PC-9 (cell line): ENCODE results near the gene ZNF599. TPM values are rescaled to one million over a fixed set of nuclear protein-coding genes. Genes with fewer than 3 reads are reported as not detected.

Experiments used
- BruUV-seq: library from RNA; stranded (reverse); fragments of 400-500 nt; replicated peaks from 2 replicates; lab custom pipeline; 2021; lab: Mats Ljungman, UMichigan
- CTCF ChIA-PET: fragments of 300-600 bp; sonication (Branson Sonifier 250); formaldehyde crosslinking; loops from one replicate; lab custom pipeline; 2022; ENCODE audit warnings: antibody characterized with exemption; lab: Charles Lee
- POLR2A ChIA-PET: fragments of 300-600 bp; sonication (Branson Sonifier 250); formaldehyde crosslinking; loops from one replicate; lab custom pipeline; 2022; ENCODE audit warnings: antibody characterized with exemption; ENCODE audit not compliant: unreplicated experiment; lab: Charles Lee
- DNase-seq, 2 experiments: peaks; one replicate each; pipeline versions ENCODE4 v3.0.0 to v3.0.0-alpha.2; 2015 to 2022; ENCODE audit warnings: mixed read lengths in 1 of 2
- H2AFZ ChIP-seq: fragments of 200-600 bp; sonication (generic); 2 replicates; pipeline ENCODE4 v1.8.1; 2017; ENCODE audit warnings: antibody characterized with exemption
- H3F3A ChIP-seq: fragments of 200-600 bp; sonication (generic); 2 replicates; pipeline ENCODE4 v1.8.1; 2017; ENCODE audit warnings: antibody characterized with exemption, mild to moderate bottlenecking, low read depth; ENCODE audit not compliant: insufficient read depth
- H3K27ac ChIP-seq: fragments of 200-600 bp; sonication (generic); 2 replicates; pipeline ENCODE4 v1.6.1; 2016; ENCODE audit warnings: mixed run types
- H3K27me3 ChIP-seq: fragments of 200-600 bp; sonication (generic); 2 replicates; pipeline ENCODE4 v1.6.1; 2016; ENCODE audit warnings: low read depth, mixed run types; ENCODE audit not compliant: insufficient read depth
- H3K36me3 ChIP-seq: fragments of 200-600 bp; sonication (generic); 2 replicates; pipeline ENCODE4 v1.6.1; 2016; ENCODE audit warnings: low read depth, mixed run types
- H3K4me1 ChIP-seq: fragments of 200-600 bp; sonication (generic); replicated peaks from 2 replicates; pipeline ENCODE4 v1.6.1; 2016; ENCODE audit warnings: mixed run types; ENCODE audit not compliant: insufficient read depth
- H3K4me2 ChIP-seq: fragments of 200-600 bp; sonication (generic); 2 replicates; pipeline ENCODE4 v1.6.1; 2017; ENCODE audit warnings: mixed run types
- H3K4me3 ChIP-seq: fragments of 200-600 bp; sonication (generic); 2 replicates; pipeline ENCODE4 v1.6.1; 2016; ENCODE audit warnings: mixed run types
- H3K79me2 ChIP-seq: fragments of 200-600 bp; sonication (generic); 2 replicates; pipeline ENCODE4 v1.6.1; 2017; ENCODE audit warnings: low read depth, mixed run types
- H3K9me2 ChIP-seq: fragments of 200-600 bp; sonication (generic); 2 replicates; pipeline ENCODE4 v1.8.1; 2017; ENCODE audit warnings: mild to moderate bottlenecking; ENCODE audit not compliant: insufficient read depth
- H3K9me3 ChIP-seq: fragments of 200-600 bp; sonication (generic); 2 replicates; pipeline ENCODE4 v1.8.1; 2016; ENCODE audit warnings: low read depth; ENCODE audit not compliant: insufficient read depth
- H4K20me1 ChIP-seq: fragments of 200-600 bp; sonication (generic); 2 replicates; pipeline ENCODE4 v1.8.1; 2017; ENCODE audit not compliant: insufficient read depth
- CTCF ChIP-seq: fragments of 200-600 bp; sonication (generic); conservative IDR thresholded peaks from 2 replicates; pipeline ENCODE4 v1.6.1; 2017; ENCODE audit warnings: mixed run types, antibody characterized with exemption, mild to moderate bottlenecking, moderate library complexity
- EZH2 ChIP-seq: fragments of 200-600 bp; sonication (generic); IDR thresholded peaks from 2 replicates; pipeline ENCODE4 v1.8.0; 2017; ENCODE audit warnings: antibody characterized with exemption, low read depth
- intact Hi-C: fragments of 100-400 bp; cut with micrococcal nuclease; formaldehyde crosslinking; loops from one replicate; pipeline ENCODE4 v1.10.0; 2022; ENCODE audit not compliant: unreplicated experiment
- total RNA-seq: library from RNA; stranded (reverse); gene quantifications from 2 replicates; pipeline ENCODE4 v1.2.3, GENCODE V29; 2021

Gene ZNF599
- total RNA-seq, 1 experiment from 2014 or later = 9.2 TPM

GRCh38 chr19:34778342-34778741 is 5.3 kb upstream of the ZNF599 start:
- no peak overlapping the region for H3K27ac ChIP-seq
- H4K20me1 ChIP-seq = no peaks in the 10 kb centered on the region
- TF ChIP-seq EZH2 (no peak), CTCF (no peak)
- H3K27me3 ChIP-seq = 0 out of 2 replicates have a peak, but pooled peaks cover 12% of the 10 kb centered on the region
- no peak overlapping the region for H3K4me2 ChIP-seq
- H2AFZ ChIP-seq = no peak overlapping the region
- H3K4me1 ChIP-seq = no peaks in the 10 kb centered on the region
- no TSS peak for BruUV-seq
- H3K79me2 ChIP-seq = no peaks in the 10 kb centered on the region
- no peaks in the 10 kb centered on the region for H3K9me3 ChIP-seq
- POLR2A ChIA-PET = no interaction called here
- no peaks in the 10 kb centered on the region for H3F3A ChIP-seq
- H3K36me3 ChIP-seq = no peaks in the 10 kb centered on the region
- CTCF ChIA-PET = no interaction called here
- DNase-seq = no peak
- H3K4me3 ChIP-seq = no peak overlapping the region
- no peaks in the 10 kb centered on the region for H3K9me2 ChIP-seq
- intact Hi-C loops = no loop called here

GRCh38 chr19:34774857-34775256 is 1.8 kb upstream of the ZNF599 start:
- CTCF ChIA-PET = no interaction called here
- H3K9me3 ChIP-seq = no peaks in the 10 kb centered on the region
- intact Hi-C loops = no loop called here

GRCh38 chr19:34773555-34773864 is 495 bp upstream of the ZNF599 start:
- POLR2A ChIA-PET = no interaction called here
- no TSS peak for BruUV-seq
- peak overlapping the region; percentile 98 for H2AFZ ChIP-seq
- H3K36me3 ChIP-seq = 0 out of 2 replicates have a peak, but pooled peaks cover 6% of the 10 kb centered on the region
- intact Hi-C loops = loop anchor here (1.0 kb wide), 1 partner anchor 39 kb away; the partner anchor contains the start of gene ZNF181
- no peak for DNase-seq
- H4K20me1 ChIP-seq = no peaks in the 10 kb centered on the region
- no peak for TF ChIP-seq CTCF
- TF ChIP-seq EZH2 = no peak
- H3F3A ChIP-seq = no peaks in the 10 kb centered on the region
- H3K9me3 ChIP-seq = no peaks in the 10 kb centered on the region
- peak overlapping the region; percentile 77 for H3K4me2 ChIP-seq
- H3K27me3 ChIP-seq = no peaks in the 10 kb centered on the region
- no peaks in the 10 kb centered on the region for H3K4me1 ChIP-seq
- peak overlapping the region; percentile 75; the same call in 1 of the 2 replicates for H3K4me3 ChIP-seq
- no peaks in the 10 kb centered on the region for H3K9me2 ChIP-seq
- CTCF ChIA-PET = no interaction called here
- H3K79me2 ChIP-seq = no peaks in the 10 kb centered on the region
- H3K27ac ChIP-seq = no peak overlapping the region

More at GRCh38 chr19:34774857-34775256, 1.8 kb upstream of the ZNF599 start:
- Histone ChIP-seq H3K27ac (no peak overlapping the region), H3K36me3 (0 out of 2 replicates have a peak, but pooled peaks cover under 1% of the 10 kb centered on the region), H3K27me3 (no peaks in the 10 kb centered on the region), H3K4me2 (no peak overlapping the region), H4K20me1 (no peaks in the 10 kb centered on the region), H3K79me2 (no peaks in the 10 kb centered on the region), H3K9me2 (no peaks in the 10 kb centered on the region), H3F3A (no peaks in the 10 kb centered on the region), H3K4me1 (no peaks in the 10 kb centered on the region), H2AFZ (no peak overlapping the region), H3K4me3 (no peak overlapping the region)
- no TSS peak for BruUV-seq
- TF ChIP-seq EZH2 (no peak), CTCF (no peak)
- DNase-seq = no peak
- POLR2A ChIA-PET = no interaction called here
